A549 (cell line): Measurements from ENCODE around the gene LRRC4B. TPM values are rescaled to one million over a fixed set of nuclear protein-coding genes. Genes with fewer than 3 reads are reported as not detected.

Experiments
- ATAC-seq, 2 experiments: fragments of 200-7000 bp in 1 of 2; fragments of >200 bp in 1 of 2; cut with Nextera tagmentation in 1 of 2; cut with Tn5 transposase in 1 of 2; 3 replicates each; pipeline versions ENCODE4 v1.8.0 to v1.9.1; 2018 to 2020; ENCODE audit warnings: mild to moderate bottlenecking in 1 of 2, moderate library complexity in 1 of 2
- CTCF ChIA-PET: fragments of 300-600 bp; sonication (Branson Sonifier 250); formaldehyde crosslinking; extraction: SDS; loops from one replicate; lab custom pipeline; 2021; ENCODE audit warnings: antibody characterized with exemption, inconsistent platforms; lab: Yijun Ruan, JAX
- POLR2A ChIA-PET: fragments of 350-600 bp; formaldehyde crosslinking; extraction: SDS; loops from one replicate; lab custom pipeline; 2021; ENCODE audit warnings: antibody characterized with exemption, inconsistent platforms; lab: Yijun Ruan, JAX
- DNase-seq, 2 experiments: peaks; one replicate each; pipeline versions ENCODE4 v3.0.0 to v3.0.0-alpha.2; 2011 to 2016; ENCODE audit warnings: low read depth in 1 of 2, low spot score in 1 of 2
- FAIRE-seq: peaks from 2 replicates; lab custom pipeline; 2011; peaks lifted over from hg19 to GRCh38; lab: Jason Lieb, UNC
- H3K27ac ChIP-seq, 2 experiments: fragments of >200 bp; sonication (Bioruptor Twin); formaldehyde crosslinking; 3 replicates each; pipeline ENCODE4 v1.5.1; 2016 to 2017
- H3K4me1 ChIP-seq: fragments of >200 bp; sonication (Bioruptor Twin); formaldehyde crosslinking; 3 replicates; pipeline ENCODE4 v1.6.1; 2016
- H3K4me2 ChIP-seq: fragments of >200 bp; sonication (Bioruptor Twin); formaldehyde crosslinking; 3 replicates; pipeline ENCODE4 v1.6.1; 2016
- H3K4me3 ChIP-seq: fragments of >200 bp; sonication (Bioruptor Twin); formaldehyde crosslinking; 3 replicates; pipeline ENCODE4 v1.5.1; 2016
- H3K9me3 ChIP-seq: fragments of >200 bp; sonication (Bioruptor Twin); formaldehyde crosslinking; 3 replicates; pipeline ENCODE4 v1.6.1; 2016
- CBX8 ChIP-seq: fragments of 200-600 bp; sonication (generic); IDR thresholded peaks from 2 replicates; pipeline ENCODE4 v1.6.1; 2016
- CEBPB ChIP-seq, 2 experiments: fragments of >200 bp in 1 of 2; sonication (Bioruptor Twin) in 1 of 2; formaldehyde crosslinking in 1 of 2; IDR thresholded peaks; 2 replicates each; pipeline ENCODE4 v1.6.1; 2012 to 2016
- CHD2 ChIP-seq: fragments of 150-350 bp; IDR thresholded peaks from 2 replicates; pipeline ENCODE4 v1.6.1; 2014; ENCODE audit warnings: low read length; ENCODE audit not compliant: partially characterized antibody
- CHD4 ChIP-seq: fragments of 200-600 bp; sonication (generic); IDR thresholded peaks from 2 replicates; pipeline ENCODE4 v1.6.1; 2016; ENCODE audit warnings: antibody characterized with exemption, mild to moderate bottlenecking, borderline replicate concordance
- CTCF ChIP-seq: fragments of >200 bp; sonication (Bioruptor Twin); formaldehyde crosslinking; IDR thresholded peaks from 3 replicates; pipeline ENCODE4 v1.5.1; 2016
- FOSL2 ChIP-seq, 2 experiments: fragments of 450-650 bp in 1 of 2; fragments of >200 bp in 1 of 2; sonication (Bioruptor Twin) in 1 of 2; formaldehyde crosslinking; IDR thresholded peaks; 2 replicates each; pipeline versions ENCODE4 v1.5.0 to v1.6.1; 2016 to 2020; ENCODE audit warnings: mild to moderate bottlenecking in 1 of 2, moderate library complexity in 1 of 2
- GATA3 ChIP-seq: IDR thresholded peaks from 2 replicates; pipeline ENCODE4 v1.6.1; 2012; ENCODE audit warnings: borderline replicate concordance
- HMGXB4 ChIP-seq: fragments of 250-450 bp; sonication (Bioruptor Pico); IDR thresholded peaks from 2 replicates; pipeline ENCODE4 v1.5.0; 2021; ENCODE audit warnings: mild to moderate bottlenecking, moderate library complexity, borderline replicate concordance
- HOXA7 ChIP-seq: fragments of 250-450 bp; sonication (Bioruptor Pico); IDR thresholded peaks from 2 replicates; pipeline ENCODE4 v1.5.0; 2020; ENCODE audit warnings: mild to moderate bottlenecking, moderate library complexity
- KDM1A ChIP-seq: fragments of 200-600 bp; sonication (generic); IDR thresholded peaks from 2 replicates; pipeline ENCODE4 v1.6.1; 2016; ENCODE audit warnings: low read depth, mild to moderate bottlenecking
- MAX ChIP-seq: IDR thresholded peaks from 2 replicates; pipeline ENCODE4 v1.6.1; 2012
- MAZ ChIP-seq: fragments of 150-350 bp; IDR thresholded peaks from 2 replicates; pipeline ENCODE4 v1.6.1; 2014; ENCODE audit warnings: antibody characterized with exemption, low read depth, low read length, borderline replicate concordance
- MYC ChIP-seq: IDR thresholded peaks from 2 replicates; pipeline ENCODE4 v1.6.1; 2012; ENCODE audit warnings: mild to moderate bottlenecking, inconsistent platforms, low read length, improper control_type of control experiment, borderline replicate concordance
- POLR2A ChIP-seq: IDR thresholded peaks from 2 replicates; pipeline ENCODE4 v1.6.1; 2012; ENCODE audit warnings: mild to moderate bottlenecking, low read length
- RAD21 ChIP-seq, 2 experiments: fragments of >200 bp in 1 of 2; sonication (Bioruptor Twin) in 1 of 2; formaldehyde crosslinking in 1 of 2; IDR thresholded peaks in 1 of 2; conservative IDR thresholded peaks in 1 of 2; 2 replicates in 1 of 2; 3 replicates in 1 of 2; pipeline ENCODE4 v1.6.1; 2012 to 2018; ENCODE audit warnings: inconsistent platforms in 1 of 2
- REST ChIP-seq: fragments of 200-600 bp; sonication (generic); IDR thresholded peaks from 2 replicates; pipeline ENCODE4 v1.6.1; 2016; ENCODE audit warnings: antibody characterized with exemption, mild to moderate bottlenecking, moderate library complexity
- RFX5 ChIP-seq: fragments of 450-650 bp; IDR thresholded peaks from 2 replicates; pipeline ENCODE4 v1.7.1; 2014; ENCODE audit warnings: antibody characterized with exemption, mild to moderate bottlenecking, moderate library complexity
- SMC3 ChIP-seq: fragments of >200 bp; sonication (Bioruptor Twin); formaldehyde crosslinking; IDR thresholded peaks from 3 replicates; pipeline ENCODE4 v1.6.1; 2018; ENCODE audit warnings: inconsistent platforms
- SREBF2 ChIP-seq: fragments of 450-650 bp; IDR thresholded peaks from 2 replicates; pipeline ENCODE4 v1.6.1; 2014; ENCODE audit warnings: mild to moderate bottlenecking, moderate library complexity
- TFCP2L1 ChIP-seq: fragments of 250-450 bp; sonication (Bioruptor Pico); IDR thresholded peaks from 2 replicates; pipeline ENCODE4 v1.5.0; 2021; ENCODE audit warnings: mild to moderate bottlenecking
- TP53 ChIP-seq: fragments of 250-450 bp; sonication (Bioruptor Pico); IDR thresholded peaks from 2 replicates; pipeline ENCODE4 v1.5.0; 2021; ENCODE audit warnings: mild to moderate bottlenecking, moderate library complexity
- WGBS: methylation state at CpG from one replicate; pipeline ENCODE4 v1.1.6; 2017; ENCODE audit errors: missing lambda C conversion rate; 5-methylcytosine and 5-hydroxymethylcytosine counted together
- polyA plus RNA-seq, 4 experiments: library from polyadenylated mRNA; depleted of rRNA in 3 of 4; stranded (reverse); fragments of >200 nt; fragmentation: RNase III in 1 of 4; extraction: RNeasy Plus Mini Kit Qiagen cat#74134 plus additional on column Dnase treatment in 1 of 4; gene quantifications; 2 replicates in 3 of 4; 3 replicates in 1 of 4; pipeline ENCODE4 v1.2.3, GENCODE V29; 2011 to 2017

Gene LRRC4B
- polyA plus RNA-seq, 2 of the 4 experiments (the other 2 are of a cell fraction): 0.54 to 0.97 TPM

- ChIA-PET CTCF (interaction anchor here (0.6 to 3.8 kb wide), 48 partner anchors 9 to 492 kb away, joined by 3 to 28 read pairs (median 4); partner anchors contain the start of genes CLEC11A and NAPSA), POLR2A (interaction anchor here (0.6 to 1.1 kb wide), 9 partner anchors 18 to 276 kb away, joined by 3 to 9 read pairs (median 4); no protein-coding TSS in a partner anchor)
- Histone ChIP-seq H3K4me2 (peak overlapping the region; percentile 75), H3K4me3 (peak overlapping the region; percentile 28), H3K9me3 (0 out of 3 replicates have a peak, but pooled peaks cover 3% of the 10 kb centered on the region), H3K27ac (peak overlapping the region in 1 of 2 experiments; percentile 37; a peak in 3 of 6 replicates), H3K4me1 (peaks cover 5% of the 10 kb centered on the region; the same call in 1 of the 3 replicates)
- peak; percentile 88 for TF ChIP-seq CHD2
- no peak for TF ChIP-seq HOXA7 (CRISPR knock-in tag)
- TF ChIP-seq RFX5: peak; percentile 100
- TF ChIP-seq TP53: no peak
- peak; percentile 80 to 82 for TF ChIP-seq RAD21 (conservative IDR thresholded peaks at IDR 0.05 in 1 of 2, IDR thresholded peaks at IDR 0.05 in 1 of 2)
- TF ChIP-seq CBX8: no peak
- no peak for TF ChIP-seq KDM1A
- no peak for TF ChIP-seq POLR2A
- 0 out of 2 replicates have a peak, but pooled peaks have one; percentile 9 for TF ChIP-seq MYC
- no peak for TF ChIP-seq MAZ
- peak; percentile 82 for TF ChIP-seq CTCF
- TF ChIP-seq GATA3: no peak
- no peak for TF ChIP-seq CEBPB (IDR thresholded peaks at IDR 0.05)
- peak; percentile 78 for TF ChIP-seq SMC3
- TF ChIP-seq FOSL2 (IDR thresholded peaks at IDR 0.05): no peak
- peak; percentile 64 for TF ChIP-seq FOSL2 (CRISPR knock-in tag; IDR thresholded peaks at IDR 0.05)
- TF ChIP-seq CHD4: no peak
- no peak for TF ChIP-seq SREBF2
- no peak for TF ChIP-seq TFCP2L1
- TF ChIP-seq HMGXB4 (CRISPR knock-in tag): no peak
- peak; percentile 66 for TF ChIP-seq MAX
- peak; percentile 80 for TF ChIP-seq REST
- FAIRE-seq: no peak
- DNase-seq: peak; percentile 97 to 99
- ATAC-seq: peak; percentile 86 to 90
- WGBS: 31% methylated on average over 56 of the region's 56 CpGs
Observed at GRCh38 chr19:50607874-50608785, 39.9 kb upstream of the LRRC4B start.
